K562 (cell line): Measurements from ENCODE around the gene MCEMP1.

ENCODE experiments used
- ESRRA ChIP-seq: fragments of 450-650 bp; IDR thresholded peaks from 2 replicates; pipeline ENCODE4 v1.6.1; 2014; ENCODE audit warnings: low read depth, mild to moderate bottlenecking, moderate library complexity, borderline replicate concordance
- HMG20A ChIP-seq: fragments of 450-650 bp; formaldehyde crosslinking; conservative IDR thresholded peaks from 2 replicates; pipeline ENCODE4 v1.4.0; 2020; ENCODE audit warnings: mild to moderate bottlenecking, mixed read lengths
- IRF2 ChIP-seq: sonication (generic); formaldehyde crosslinking; IDR thresholded peaks from 2 replicates; pipeline ENCODE4 v1.8.1; 2022; ENCODE audit warnings: mild to moderate bottlenecking, missing genetic modification reagents
- PHB2 ChIP-seq: fragments of 450-650 bp; IDR thresholded peaks from 2 replicates; pipeline ENCODE4 v1.6.1; 2017; ENCODE audit warnings: low read depth
- POLR2A ChIP-seq: fragments of 450-650 bp; conservative IDR thresholded peaks from 2 replicates; pipeline ENCODE4 v1.6.1; 2016
- SAFB2 ChIP-seq: fragments of 200-400 bp; formaldehyde crosslinking; IDR thresholded peaks from 2 replicates; pipeline ENCODE4 v1.6.1; 2018; ENCODE audit warnings: borderline replicate concordance, low read length, low read depth, moderate library complexity; ENCODE audit not compliant: severe bottlenecking
- SIN3A ChIP-seq, 2 experiments: fragments of 150-350 bp in 1 of 2; IDR thresholded peaks; 2 replicates each; pipeline ENCODE4 v1.6.1; 2011 to 2016; ENCODE audit warnings: borderline replicate concordance in 2 of 2, low read depth in 2 of 2, low read length in 2 of 2, mild to moderate bottlenecking in 2 of 2, moderate library complexity in 2 of 2; ENCODE audit not compliant: control insufficient read depth in 1 of 2
- ZBTB9 ChIP-seq: fragments of 450-650 bp; formaldehyde crosslinking; IDR thresholded peaks from 2 replicates; pipeline ENCODE4 v1.4.0; 2020; ENCODE audit warnings: mild to moderate bottlenecking, moderate library complexity
- ZNF23 ChIP-seq: fragments of 250-450 bp; sonication (Bioruptor Pico); IDR thresholded peaks from 2 replicates; pipeline ENCODE4 v1.4.0; 2020; ENCODE audit warnings: mild to moderate bottlenecking
- ZNF384 ChIP-seq: IDR thresholded peaks from 2 replicates; pipeline ENCODE4 v1.6.1; 2012; ENCODE audit warnings: low read depth, low read length, improper control_type of control experiment
- TF ChIP-seq, protein P1 (sequence below): fragments of 250-450 bp; sonication (Bioruptor Pico); IDR thresholded peaks from 2 replicates; pipeline ENCODE4 v1.5.0; 2022; ENCODE audit warnings: mild to moderate bottlenecking

- TF ChIP-seq HMG20A (CRISPR knock-in tag), result no peak
- TF ChIP-seq, protein P1, sequence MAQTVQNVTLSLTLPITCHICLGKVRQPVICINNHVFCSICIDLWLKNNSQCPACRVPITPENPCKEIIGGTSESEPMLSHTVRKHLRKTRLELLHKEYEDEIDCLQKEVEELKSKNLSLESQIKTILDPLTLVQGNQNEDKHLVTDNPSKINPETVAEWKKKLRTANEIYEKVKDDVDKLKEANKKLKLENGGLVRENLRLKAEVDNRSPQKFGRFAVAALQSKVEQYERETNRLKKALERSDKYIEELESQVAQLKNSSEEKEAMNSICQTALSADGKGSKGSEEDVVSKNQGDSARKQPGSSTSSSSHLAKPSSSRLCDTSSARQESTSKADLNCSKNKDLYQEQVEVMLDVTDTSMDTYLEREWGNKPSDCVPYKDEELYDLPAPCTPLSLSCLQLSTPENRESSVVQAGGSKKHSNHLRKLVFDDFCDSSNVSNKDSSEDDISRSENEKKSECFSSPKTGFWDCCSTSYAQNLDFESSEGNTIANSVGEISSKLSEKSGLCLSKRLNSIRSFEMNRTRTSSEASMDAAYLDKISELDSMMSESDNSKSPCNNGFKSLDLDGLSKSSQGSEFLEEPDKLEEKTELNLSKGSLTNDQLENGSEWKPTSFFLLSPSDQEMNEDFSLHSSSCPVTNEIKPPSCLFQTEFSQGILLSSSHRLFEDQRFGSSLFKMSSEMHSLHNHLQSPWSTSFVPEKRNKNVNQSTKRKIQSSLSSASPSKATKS (CRISPR knock-in tag), result no peak
- no peak for TF ChIP-seq PHB2
- TF ChIP-seq POLR2A, result no peak
- TF ChIP-seq IRF2 (CRISPR knock-in tag), result no peak
- TF ChIP-seq ZBTB9 (CRISPR knock-in tag), result no peak
- TF ChIP-seq SIN3A (IDR thresholded peaks at IDR 0.05; ENCODE audit: borderline replicate concordance in 2 of 2, control insufficient read depth in 1 of 2, low read depth in 2 of 2, low read length in 2 of 2), result no peak
- no peak for TF ChIP-seq SAFB2
- no peak for TF ChIP-seq ZNF384
- TF ChIP-seq ESRRA, result no peak
- no peak for TF ChIP-seq ZNF23 (CRISPR knock-in tag)
Observed at GRCh38 chr19:7676854-7677253, at the start of gene MCEMP1.
